ENCODE measurements around the gene SPTBN4. TPM values are rescaled to one million over a fixed set of nuclear protein-coding genes. Genes with fewer than 3 reads are reported as not detected.

Gene SPTBN4
- total and polyA plus RNA-seq, 10 of the 15 experiments (the other 5 are each of a cell fraction or from before 2014, with no cell fraction given), result 0.04 to 1.1 (median 0.34) TPM; not detected in 1

DNA sequence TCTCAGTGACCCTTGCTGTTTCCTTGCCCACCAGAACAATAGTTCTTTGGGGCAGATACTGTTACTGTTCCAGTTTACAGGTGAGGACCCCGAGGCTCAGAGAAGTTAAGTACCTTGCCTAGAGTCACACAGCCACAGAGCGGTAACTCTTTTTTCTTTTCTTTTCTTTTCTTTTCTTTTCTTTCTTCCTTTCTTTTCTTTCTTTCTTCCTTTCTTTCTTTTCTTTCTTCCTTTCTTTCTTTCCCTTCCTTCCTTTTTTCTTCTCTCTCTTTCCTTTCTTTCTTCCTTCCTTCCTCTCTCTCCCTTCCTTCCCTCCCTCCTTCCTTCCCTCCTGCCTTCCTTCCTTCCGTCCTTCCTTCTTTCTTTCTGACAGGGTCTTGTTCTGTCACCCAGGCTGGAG lies 48.8 kb upstream of the SPTBN4 start:
- FAIRE-seq (no peak), ATAC-seq (no peak), DNase-seq (ENCODE audit: low read depth, low spot score) (no peak)
- ChIA-PET CTCF (interaction anchor here (0.5 to 5.6 kb wide), 3 partner anchors 11 to 15 kb away, joined by 3 to 52 read pairs (median 3); no protein-coding TSS in a partner anchor), SMC1A (ENCODE audit: uncharacterized antibody, unreplicated experiment) (no interaction called here), POLR2A (interaction anchor here (1.4 to 2.8 kb wide), 2 partner anchors 10 to 14 kb away, joined by 3 to 12 read pairs; no protein-coding TSS in a partner anchor), RAD21 (ENCODE audit: unreplicated experiment) (interaction anchor here (0.8 to 1.5 kb wide), 2 partner anchors 25 to 46 kb away, joined by 3 to 4 read pairs; no protein-coding TSS in a partner anchor)
- Histone ChIP-seq H3K27me3 (replicated peaks in 1 of 2; ENCODE audit: control insufficient read depth in 2 of 2, insufficient read depth in 2 of 2, low read length in 1 of 2) (no peaks in the 10 kb centered on the region), H3K36me3 (ENCODE audit: control insufficient read depth in 2 of 2, insufficient read depth in 2 of 2, low read length in 1 of 2) (peaks cover 0 to 3% of the 10 kb centered on the region in 2 experiments; a peak in 2 of 4 replicates), H3K4me1 (ENCODE audit: control insufficient read depth, insufficient read depth, low read length) (peaks cover 22% of the 10 kb centered on the region), H3K9ac (ENCODE audit: control insufficient read depth, insufficient read depth, low read length) (no peak overlapping the region), H2AFZ (ENCODE audit: control insufficient read depth, low read depth, low read length) (no peak overlapping the region), H4K20me1 (ENCODE audit: control insufficient read depth, insufficient read depth) (no peaks in the 10 kb centered on the region), H3K9me3 (replicated peaks; ENCODE audit: control insufficient read depth, insufficient read depth, low read length) (no peaks in the 10 kb centered on the region), H3K4me2 (ENCODE audit: control insufficient read depth, insufficient read depth) (no peak overlapping the region), H3K4me3 (no peak overlapping the region), H3K79me2 (ENCODE audit: control insufficient read depth, insufficient read depth, low read length) (peaks cover 10% of the 10 kb centered on the region), H3K27ac (ENCODE audit: control insufficient read depth, insufficient read depth) (no peak overlapping the region)
- TF ChIP-seq MEF2B (IDR thresholded peaks at IDR 0.05; ENCODE audit: partially characterized antibody, poor library complexity, severe bottlenecking) (no peak), NBN (IDR thresholded peaks at IDR 0.05) (0 out of 2 replicates have a peak, but pooled peaks have one; percentile 24)
- TF ChIP-seq, protein P1, sequence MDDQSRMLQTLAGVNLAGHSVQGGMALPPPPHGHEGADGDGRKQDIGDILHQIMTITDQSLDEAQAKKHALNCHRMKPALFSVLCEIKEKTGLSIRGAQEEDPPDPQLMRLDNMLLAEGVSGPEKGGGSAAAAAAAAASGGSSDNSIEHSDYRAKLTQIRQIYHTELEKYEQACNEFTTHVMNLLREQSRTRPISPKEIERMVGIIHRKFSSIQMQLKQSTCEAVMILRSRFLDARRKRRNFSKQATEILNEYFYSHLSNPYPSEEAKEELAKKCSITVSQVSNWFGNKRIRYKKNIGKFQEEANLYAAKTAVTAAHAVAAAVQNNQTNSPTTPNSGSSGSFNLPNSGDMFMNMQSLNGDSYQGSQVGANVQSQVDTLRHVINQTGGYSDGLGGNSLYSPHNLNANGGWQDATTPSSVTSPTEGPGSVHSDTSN (IDR thresholded peaks at IDR 0.05; ENCODE audit: insufficient replicate concordance, low read depth, low read length), result no peak
- in situ Hi-C loops (cut with MboI) (no loop called here), intact Hi-C loops (cut with micrococcal nuclease; ENCODE audit: unreplicated experiment) (loop anchor here (5.0 kb wide), 1 partner anchor 61 kb away; no protein-coding TSS in a partner anchor)
- no TSS peak for BruUV-seq (replicated peaks)
- WGBS (ENCODE audit: insufficient coverage, insufficient replicate concordance, low lambda C conversion rate, missing lambda C conversion rate), result 93% methylated on average over 3 of the region's 3 CpGs

DNA sequence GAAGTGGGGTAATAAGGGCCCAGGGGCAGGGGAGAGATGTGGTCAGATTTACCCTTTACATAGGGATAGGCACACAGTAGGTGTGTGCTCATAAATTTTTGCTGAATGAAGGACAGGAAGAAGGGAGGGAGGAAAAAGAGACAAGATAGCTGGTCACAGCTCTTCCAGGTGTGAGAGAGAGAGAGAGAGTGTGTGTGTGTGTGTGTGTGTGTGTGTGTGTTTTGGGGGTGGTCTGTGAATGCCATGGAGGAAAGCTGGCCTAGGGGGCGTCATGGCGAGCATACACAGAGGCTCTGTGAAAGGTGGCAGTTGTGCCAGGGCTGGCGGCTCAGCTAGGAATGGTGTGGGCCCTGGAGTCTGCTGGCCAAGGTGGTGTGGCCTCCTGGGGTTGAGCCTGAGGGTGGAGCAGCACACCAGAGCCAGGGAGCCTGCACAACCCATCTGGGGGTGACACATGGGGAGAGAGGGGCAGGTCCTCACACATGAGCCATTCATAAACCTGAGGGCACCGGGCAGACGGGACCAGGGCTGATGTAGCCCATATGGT lies 47.7 kb upstream of the SPTBN4 start:
- WGBS (ENCODE audit: insufficient coverage, insufficient replicate concordance, low lambda C conversion rate, missing lambda C conversion rate), result 44% methylated on average over 5 of the region's 5 CpGs
- POLR2A ChIA-PET, result interaction anchor here (0.5 to 1.4 kb wide), 3 partner anchors 11 to 336 kb away, joined by 3 to 4 read pairs (median 3); no protein-coding TSS in a partner anchor
- TF ChIP-seq, protein P2, sequence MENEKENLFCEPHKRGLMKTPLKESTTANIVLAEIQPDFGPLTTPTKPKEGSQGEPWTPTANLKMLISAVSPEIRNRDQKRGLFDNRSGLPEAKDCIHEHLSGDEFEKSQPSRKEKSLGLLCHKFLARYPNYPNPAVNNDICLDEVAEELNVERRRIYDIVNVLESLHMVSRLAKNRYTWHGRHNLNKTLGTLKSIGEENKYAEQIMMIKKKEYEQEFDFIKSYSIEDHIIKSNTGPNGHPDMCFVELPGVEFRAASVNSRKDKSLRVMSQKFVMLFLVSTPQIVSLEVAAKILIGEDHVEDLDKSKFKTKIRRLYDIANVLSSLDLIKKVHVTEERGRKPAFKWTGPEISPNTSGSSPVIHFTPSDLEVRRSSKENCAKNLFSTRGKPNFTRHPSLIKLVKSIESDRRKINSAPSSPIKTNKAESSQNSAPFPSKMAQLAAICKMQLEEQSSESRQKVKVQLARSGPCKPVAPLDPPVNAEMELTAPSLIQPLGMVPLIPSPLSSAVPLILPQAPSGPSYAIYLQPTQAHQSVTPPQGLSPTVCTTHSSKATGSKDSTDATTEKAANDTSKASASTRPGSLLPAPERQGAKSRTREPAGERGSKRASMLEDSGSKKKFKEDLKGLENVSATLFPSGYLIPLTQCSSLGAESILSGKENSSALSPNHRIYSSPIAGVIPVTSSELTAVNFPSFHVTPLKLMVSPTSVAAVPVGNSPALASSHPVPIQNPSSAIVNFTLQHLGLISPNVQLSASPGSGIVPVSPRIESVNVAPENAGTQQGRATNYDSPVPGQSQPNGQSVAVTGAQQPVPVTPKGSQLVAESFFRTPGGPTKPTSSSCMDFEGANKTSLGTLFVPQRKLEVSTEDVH (IDR thresholded peaks at IDR 0.05; ENCODE audit: low read depth, partially characterized antibody), result no peak
- TF ChIP-seq, protein P3, sequence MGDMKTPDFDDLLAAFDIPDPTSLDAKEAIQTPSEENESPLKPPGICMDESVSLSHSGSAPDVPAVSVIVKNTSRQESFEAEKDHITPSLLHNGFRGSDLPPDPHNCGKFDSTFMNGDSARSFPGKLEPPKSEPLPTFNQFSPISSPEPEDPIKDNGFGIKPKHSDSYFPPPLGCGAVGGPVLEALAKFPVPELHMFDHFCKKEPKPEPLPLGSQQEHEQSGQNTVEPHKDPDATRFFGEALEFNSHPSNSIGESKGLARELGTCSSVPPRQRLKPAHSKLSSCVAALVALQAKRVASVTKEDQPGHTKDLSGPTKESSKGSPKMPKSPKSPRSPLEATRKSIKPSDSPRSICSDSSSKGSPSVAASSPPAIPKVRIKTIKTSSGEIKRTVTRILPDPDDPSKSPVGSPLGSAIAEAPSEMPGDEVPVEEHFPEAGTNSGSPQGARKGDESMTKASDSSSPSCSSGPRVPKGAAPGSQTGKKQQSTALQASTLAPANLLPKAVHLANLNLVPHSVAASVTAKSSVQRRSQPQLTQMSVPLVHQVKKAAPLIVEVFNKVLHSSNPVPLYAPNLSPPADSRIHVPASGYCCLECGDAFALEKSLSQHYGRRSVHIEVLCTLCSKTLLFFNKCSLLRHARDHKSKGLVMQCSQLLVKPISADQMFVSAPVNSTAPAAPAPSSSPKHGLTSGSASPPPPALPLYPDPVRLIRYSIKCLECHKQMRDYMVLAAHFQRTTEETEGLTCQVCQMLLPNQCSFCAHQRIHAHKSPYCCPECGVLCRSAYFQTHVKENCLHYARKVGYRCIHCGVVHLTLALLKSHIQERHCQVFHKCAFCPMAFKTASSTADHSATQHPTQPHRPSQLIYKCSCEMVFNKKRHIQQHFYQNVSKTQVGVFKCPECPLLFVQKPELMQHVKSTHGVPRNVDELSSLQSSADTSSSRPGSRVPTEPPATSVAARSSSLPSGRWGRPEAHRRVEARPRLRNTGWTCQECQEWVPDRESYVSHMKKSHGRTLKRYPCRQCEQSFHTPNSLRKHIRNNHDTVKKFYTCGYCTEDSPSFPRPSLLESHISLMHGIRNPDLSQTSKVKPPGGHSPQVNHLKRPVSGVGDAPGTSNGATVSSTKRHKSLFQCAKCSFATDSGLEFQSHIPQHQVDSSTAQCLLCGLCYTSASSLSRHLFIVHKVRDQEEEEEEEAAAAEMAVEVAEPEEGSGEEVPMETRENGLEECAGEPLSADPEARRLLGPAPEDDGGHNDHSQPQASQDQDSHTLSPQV (IDR thresholded peaks at IDR 0.05), result no peak

More for the DNA sequence above, 47.7 kb upstream of the SPTBN4 start:
- no TSS peak for BruUV-seq (replicated peaks)
- Histone ChIP-seq H3K27me3 (replicated peaks in 1 of 2; ENCODE audit: control insufficient read depth in 2 of 2, insufficient read depth in 2 of 2, low read length in 1 of 2) (no peaks in the 10 kb centered on the region), H3K79me2 (ENCODE audit: control insufficient read depth, insufficient read depth, low read length) (peaks cover 16% of the 10 kb centered on the region), H3K4me3 (no peak overlapping the region), H3K27ac (ENCODE audit: control insufficient read depth, insufficient read depth) (no peak overlapping the region), H3K4me1 (ENCODE audit: control insufficient read depth, insufficient read depth, low read length) (peaks cover 22% of the 10 kb centered on the region), H3K4me2 (ENCODE audit: control insufficient read depth, insufficient read depth) (no peak overlapping the region), H3K9ac (ENCODE audit: control insufficient read depth, insufficient read depth, low read length) (no peak overlapping the region), H3K36me3 (ENCODE audit: control insufficient read depth in 2 of 2, insufficient read depth in 2 of 2, low read length in 1 of 2) (peaks cover 0 to 6% of the 10 kb centered on the region in 2 experiments; a peak in 2 of 4 replicates), H2AFZ (ENCODE audit: control insufficient read depth, low read depth, low read length) (no peak overlapping the region), H4K20me1 (ENCODE audit: control insufficient read depth, insufficient read depth) (no peaks in the 10 kb centered on the region), H3K9me3 (replicated peaks; ENCODE audit: control insufficient read depth, insufficient read depth, low read length) (no peaks in the 10 kb centered on the region)
- SMC1A ChIA-PET (ENCODE audit: uncharacterized antibody, unreplicated experiment), result interaction anchor here (2.2 kb wide), 1 partner anchor 8 kb away, joined by 9 read pairs; no protein-coding TSS in a partner anchor
- in situ Hi-C loops (cut with MboI), result no loop called here
- CTCF ChIA-PET, result interaction anchor here (1.8 to 7.1 kb wide), 5 partner anchors 8 to 102 kb away, joined by 8 to 67 read pairs (median 43); partner anchors contain the start of gene BLVRB
- intact Hi-C loops (cut with micrococcal nuclease; ENCODE audit: unreplicated experiment), result loop anchor here (5.0 kb wide), 1 partner anchor 62 kb away; no protein-coding TSS in a partner anchor
- FAIRE-seq, result no peak
- RAD21 ChIA-PET (ENCODE audit: unreplicated experiment), result interaction anchor here (2.5 to 2.7 kb wide), 2 partner anchors 45 to 114 kb away, joined by 26 to 28 read pairs; partner anchors contain the start of gene BLVRB
- no peak for DNase-seq (ENCODE audit: low read depth, low spot score)
- ATAC-seq, result no peak
